Fibroblast of the aortic adventitia (primary cell): Measurements from ENCODE around the gene FIZ1. TPM values are rescaled to one million over a fixed set of nuclear protein-coding genes. Genes with fewer than 3 reads are reported as not detected.

Experiments used
- DNase-seq: peaks from one replicate; pipeline ENCODE4 v3.0.0-alpha.2; 2010; ENCODE audit warnings: low read depth
- H3K4me3 ChIP-seq: 2 replicates; pipeline ENCODE4 v1.5.1; 2011; ENCODE audit warnings: low read depth, mild to moderate bottlenecking, control low read depth, low read length, moderate library complexity
- CTCF ChIP-seq: IDR thresholded peaks from 2 replicates; pipeline ENCODE4 v1.5.1; 2011; ENCODE audit warnings: mild to moderate bottlenecking, low read length, control low read depth, inconsistent platforms; ENCODE audit not compliant: insufficient read depth
- total RNA-seq: library from RNA; depleted of rRNA; stranded (reverse); fragments of >200 nt; gene quantifications from 2 replicates; pipeline ENCODE4 v1.2.3, GENCODE V29; 2012; ENCODE audit warnings: low replicate concordance

The FIZ1 gene
- total RNA-seq, 1 donor: 4.7 TPM

- TF ChIP-seq CTCF: no peak
- DNase-seq: no peak
- peak overlapping the region; percentile 75 for H3K4me3 ChIP-seq
Measured at GRCh38 chr19:55644842-55645511, 45.7 kb upstream of the FIZ1 start.

GRCh38 chr19:55644191-55644833 is 45.0 kb upstream of the FIZ1 start:
- peak overlapping the region; percentile 75 for H3K4me3 ChIP-seq
- no peak for DNase-seq
- no peak for TF ChIP-seq CTCF

GRCh38 chr19:55643887-55644176 is 44.5 kb upstream of the FIZ1 start:
- TF ChIP-seq CTCF: no peak
- peak overlapping the region; percentile 75 for H3K4me3 ChIP-seq
- DNase-seq: no peak

- peak; percentile 76 for DNase-seq
- no peak for TF ChIP-seq CTCF
- H3K4me3 ChIP-seq: peak within 1 kb of the TSS; percentile 75
Measured at GRCh38 chr19:55643003-55643886, 43.9 kb upstream of the FIZ1 start, which contains the start of gene ZNF581. Gene ZNF581, plus strand, starts transcription at chr19:55643649. Its CDS starts 923 bp downstream, at chr19:55644572.

- DNase-seq: peak; percentile 44
- peak overlapping the region; percentile 75 for H3K4me3 ChIP-seq
- TF ChIP-seq CTCF: no peak
Measured at GRCh38 chr19:55642153-55643002, 43.1 kb upstream of the FIZ1 start.

- H3K4me3 ChIP-seq: peak overlapping the region; percentile 75
- no peak for TF ChIP-seq CTCF
- DNase-seq: peak; percentile 39
Measured at GRCh38 chr19:55641426-55642152, 42.3 kb upstream of the FIZ1 start.
